ENCODE results near the gene FAM240A.

Gene FAM240A

DNA sequence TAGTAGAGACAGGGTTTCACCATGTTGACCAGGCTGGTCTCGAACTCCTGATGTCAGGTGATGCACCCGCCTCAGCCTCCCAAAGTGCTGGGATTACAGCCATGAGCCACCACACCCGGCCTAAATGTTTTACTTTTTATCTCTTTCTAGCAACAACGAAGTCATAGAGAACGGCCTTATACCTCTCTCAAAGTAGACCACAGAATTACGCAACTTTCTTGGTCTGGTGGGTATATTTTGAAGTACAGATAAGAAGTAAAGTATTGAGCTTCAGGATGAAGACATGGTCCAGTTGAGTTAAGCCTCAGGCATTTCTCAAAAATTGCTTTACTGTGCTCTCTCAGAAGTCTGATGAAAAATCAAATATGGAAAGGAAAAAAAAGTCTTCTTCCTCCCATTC is 30.6 kb downstream of the FAM240A start:
- DNase-seq (ENCODE audit: low spot score) (no peak), ATAC-seq (ENCODE audit: low read depth) (no peak)
- Histone ChIP-seq H3K4me3 (ENCODE audit: severe bottlenecking) (no peak overlapping the region), H3K36me3 (ENCODE audit: low read depth) (no peaks in the 10 kb centered on the region), H3K9me3 (ENCODE audit: severe bottlenecking) (no peaks in the 10 kb centered on the region), H3K27ac (ENCODE audit: poor library complexity, severe bottlenecking) (no peak overlapping the region), H3K4me1 (ENCODE audit: insufficient read depth, poor library complexity, severe bottlenecking) (no peaks in the 10 kb centered on the region), H3K27me3 (ENCODE audit: insufficient read depth, poor library complexity, severe bottlenecking) (no peaks in the 10 kb centered on the region)
- TF ChIP-seq, protein P1, sequence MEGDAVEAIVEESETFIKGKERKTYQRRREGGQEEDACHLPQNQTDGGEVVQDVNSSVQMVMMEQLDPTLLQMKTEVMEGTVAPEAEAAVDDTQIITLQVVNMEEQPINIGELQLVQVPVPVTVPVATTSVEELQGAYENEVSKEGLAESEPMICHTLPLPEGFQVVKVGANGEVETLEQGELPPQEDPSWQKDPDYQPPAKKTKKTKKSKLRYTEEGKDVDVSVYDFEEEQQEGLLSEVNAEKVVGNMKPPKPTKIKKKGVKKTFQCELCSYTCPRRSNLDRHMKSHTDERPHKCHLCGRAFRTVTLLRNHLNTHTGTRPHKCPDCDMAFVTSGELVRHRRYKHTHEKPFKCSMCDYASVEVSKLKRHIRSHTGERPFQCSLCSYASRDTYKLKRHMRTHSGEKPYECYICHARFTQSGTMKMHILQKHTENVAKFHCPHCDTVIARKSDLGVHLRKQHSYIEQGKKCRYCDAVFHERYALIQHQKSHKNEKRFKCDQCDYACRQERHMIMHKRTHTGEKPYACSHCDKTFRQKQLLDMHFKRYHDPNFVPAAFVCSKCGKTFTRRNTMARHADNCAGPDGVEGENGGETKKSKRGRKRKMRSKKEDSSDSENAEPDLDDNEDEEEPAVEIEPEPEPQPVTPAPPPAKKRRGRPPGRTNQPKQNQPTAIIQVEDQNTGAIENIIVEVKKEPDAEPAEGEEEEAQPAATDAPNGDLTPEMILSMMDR (IDR thresholded peaks at IDR 0.05; ENCODE audit: poor library complexity, severe bottlenecking): no peak

DNA sequence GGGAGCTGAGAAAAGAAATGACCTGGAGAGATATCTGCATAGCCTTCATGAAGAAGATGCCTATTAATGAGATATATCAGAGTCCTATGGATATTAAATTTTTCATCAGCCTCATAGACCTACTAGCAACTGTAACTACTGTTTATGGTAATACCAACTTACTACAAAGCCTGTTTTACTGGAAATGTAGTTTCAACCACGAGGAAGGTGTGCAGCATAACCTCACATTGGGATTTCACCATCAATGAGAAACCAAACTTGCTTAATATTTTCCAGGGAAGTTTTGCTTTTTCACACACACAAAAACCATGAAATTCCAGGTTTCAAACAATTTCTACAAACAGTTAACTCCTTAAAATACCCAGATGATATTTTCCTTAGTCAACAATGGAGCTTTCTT is 31.4 kb downstream of the FAM240A start:
- TF ChIP-seq, protein P1 (IDR thresholded peaks at IDR 0.05; ENCODE audit: poor library complexity, severe bottlenecking): no peak
- H3K4me3 ChIP-seq (ENCODE audit: severe bottlenecking): no peak overlapping the region
- ATAC-seq (ENCODE audit: low read depth) (no peak), DNase-seq (ENCODE audit: low spot score) (no peak)
- H3K27ac ChIP-seq (ENCODE audit: poor library complexity, severe bottlenecking): no peak overlapping the region
- no peaks in the 10 kb centered on the region for H3K4me1 ChIP-seq (ENCODE audit: insufficient read depth, poor library complexity, severe bottlenecking)
- H3K27me3 ChIP-seq (ENCODE audit: insufficient read depth, poor library complexity, severe bottlenecking): no peaks in the 10 kb centered on the region
- H3K9me3 ChIP-seq (ENCODE audit: severe bottlenecking): no peaks in the 10 kb centered on the region
- H3K36me3 ChIP-seq (ENCODE audit: low read depth): no peaks in the 10 kb centered on the region

DNA sequence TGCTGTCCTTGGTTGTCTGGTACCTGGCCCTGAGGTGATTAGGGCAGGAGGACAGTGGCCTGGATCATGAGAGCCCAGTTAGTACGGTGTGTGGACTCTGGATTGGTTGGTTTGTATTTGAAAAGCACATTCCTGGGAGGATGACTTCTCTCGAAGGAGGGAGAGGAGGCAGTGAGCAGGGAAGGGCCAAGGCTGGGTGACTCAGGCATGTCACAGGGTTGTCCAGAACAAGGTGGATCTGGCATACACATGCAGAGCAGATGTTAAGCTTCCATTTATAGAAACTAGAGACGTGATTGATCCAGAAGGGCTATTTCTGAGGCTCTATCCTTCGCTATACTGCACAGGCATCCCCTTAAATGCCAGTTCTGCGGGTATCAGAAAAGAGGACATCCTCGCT is 34.4 kb downstream of the FAM240A start:
- Histone ChIP-seq H3K27ac (ENCODE audit: poor library complexity, severe bottlenecking) (no peak overlapping the region), H3K36me3 (ENCODE audit: low read depth) (no peaks in the 10 kb centered on the region), H3K9me3 (ENCODE audit: severe bottlenecking) (no peaks in the 10 kb centered on the region), H3K27me3 (ENCODE audit: insufficient read depth, poor library complexity, severe bottlenecking) (no peaks in the 10 kb centered on the region), H3K4me3 (ENCODE audit: severe bottlenecking) (no peak overlapping the region), H3K4me1 (ENCODE audit: insufficient read depth, poor library complexity, severe bottlenecking) (no peaks in the 10 kb centered on the region)
- DNase-seq (ENCODE audit: low spot score) (no peak), ATAC-seq (ENCODE audit: low read depth) (peak; percentile 75)
- TF ChIP-seq, protein P1 (IDR thresholded peaks at IDR 0.05; ENCODE audit: poor library complexity, severe bottlenecking): no peak

DNA sequence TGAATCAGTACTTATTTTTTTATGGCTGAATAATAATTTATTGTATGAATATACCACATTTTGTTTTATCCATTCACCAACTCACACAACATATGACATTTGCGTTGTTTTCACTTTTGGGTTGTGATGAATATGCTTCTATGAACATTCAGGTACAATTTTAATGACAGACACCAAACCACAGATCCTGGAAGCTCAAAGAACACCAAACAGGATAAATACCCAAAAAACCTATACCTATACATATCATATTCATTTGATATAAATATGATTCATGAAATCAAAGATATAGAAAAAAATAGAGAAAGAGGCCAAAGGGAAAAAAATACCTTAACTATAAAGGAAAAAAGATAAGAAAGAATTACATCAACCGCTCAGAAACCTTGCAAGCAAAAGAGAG is 35.8 kb downstream of the FAM240A start:
- Histone ChIP-seq H3K27me3 (ENCODE audit: insufficient read depth, poor library complexity, severe bottlenecking) (no peaks in the 10 kb centered on the region), H3K36me3 (ENCODE audit: low read depth) (no peaks in the 10 kb centered on the region), H3K4me3 (ENCODE audit: severe bottlenecking) (no peak overlapping the region), H3K27ac (ENCODE audit: poor library complexity, severe bottlenecking) (no peak overlapping the region), H3K4me1 (ENCODE audit: insufficient read depth, poor library complexity, severe bottlenecking) (no peaks in the 10 kb centered on the region), H3K9me3 (ENCODE audit: severe bottlenecking) (no peaks in the 10 kb centered on the region)
- DNase-seq (ENCODE audit: low spot score) (no peak), ATAC-seq (ENCODE audit: low read depth) (no peak)
- TF ChIP-seq, protein P1 (IDR thresholded peaks at IDR 0.05; ENCODE audit: poor library complexity, severe bottlenecking): no peak

DNA sequence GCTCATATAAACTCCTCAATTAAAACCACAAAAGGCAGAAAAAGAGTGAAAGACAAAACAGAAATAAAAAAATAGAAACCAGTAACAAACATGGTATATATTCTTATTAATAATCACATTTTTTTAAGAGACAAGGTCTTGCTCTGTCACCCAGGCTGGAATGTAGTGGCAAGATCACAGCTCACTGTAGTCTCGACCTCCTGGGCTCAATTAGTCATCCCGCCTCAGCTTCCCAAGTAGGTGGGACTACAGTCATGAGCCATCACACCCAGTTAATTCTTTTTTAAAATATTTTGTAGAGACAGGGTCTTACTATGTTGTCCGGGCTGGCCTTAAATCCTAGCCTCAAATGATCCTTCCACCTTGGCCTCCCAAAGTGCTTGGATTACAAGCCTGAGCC is 37.1 kb downstream of the FAM240A start:
- DNase-seq (ENCODE audit: low spot score): no peak
- ATAC-seq (ENCODE audit: low read depth): no peak
- TF ChIP-seq, protein P1 (IDR thresholded peaks at IDR 0.05; ENCODE audit: poor library complexity, severe bottlenecking): no peak
- Histone ChIP-seq H3K36me3 (ENCODE audit: low read depth) (no peaks in the 10 kb centered on the region), H3K9me3 (ENCODE audit: severe bottlenecking) (no peaks in the 10 kb centered on the region), H3K4me1 (ENCODE audit: insufficient read depth, poor library complexity, severe bottlenecking) (no peaks in the 10 kb centered on the region), H3K27ac (ENCODE audit: poor library complexity, severe bottlenecking) (no peak overlapping the region), H3K4me3 (ENCODE audit: severe bottlenecking) (no peak overlapping the region), H3K27me3 (ENCODE audit: insufficient read depth, poor library complexity, severe bottlenecking) (no peaks in the 10 kb centered on the region)

Measured in RWPE2 (cell line).